GM21717 (cell line): ENCODE results near the gene ADM.
"Not testable (repeated sequence)": the region's sequence is repeated elsewhere in the genome, so short reads cannot be mapped to it uniquely, and the experiment has no call there.

Source experiments
- ATAC-seq: cut with Tn5 transposase; IDR thresholded peaks from one replicate; pipeline ENCODE4 v1.9.1; 2021; ENCODE audit warnings: mild to moderate bottlenecking, moderate library complexity; ENCODE audit not compliant: unreplicated experiment

ADM gene, protein sequence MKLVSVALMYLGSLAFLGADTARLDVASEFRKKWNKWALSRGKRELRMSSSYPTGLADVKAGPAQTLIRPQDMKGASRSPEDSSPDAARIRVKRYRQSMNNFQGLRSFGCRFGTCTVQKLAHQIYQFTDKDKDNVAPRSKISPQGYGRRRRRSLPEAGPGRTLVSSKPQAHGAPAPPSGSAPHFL

DNA sequence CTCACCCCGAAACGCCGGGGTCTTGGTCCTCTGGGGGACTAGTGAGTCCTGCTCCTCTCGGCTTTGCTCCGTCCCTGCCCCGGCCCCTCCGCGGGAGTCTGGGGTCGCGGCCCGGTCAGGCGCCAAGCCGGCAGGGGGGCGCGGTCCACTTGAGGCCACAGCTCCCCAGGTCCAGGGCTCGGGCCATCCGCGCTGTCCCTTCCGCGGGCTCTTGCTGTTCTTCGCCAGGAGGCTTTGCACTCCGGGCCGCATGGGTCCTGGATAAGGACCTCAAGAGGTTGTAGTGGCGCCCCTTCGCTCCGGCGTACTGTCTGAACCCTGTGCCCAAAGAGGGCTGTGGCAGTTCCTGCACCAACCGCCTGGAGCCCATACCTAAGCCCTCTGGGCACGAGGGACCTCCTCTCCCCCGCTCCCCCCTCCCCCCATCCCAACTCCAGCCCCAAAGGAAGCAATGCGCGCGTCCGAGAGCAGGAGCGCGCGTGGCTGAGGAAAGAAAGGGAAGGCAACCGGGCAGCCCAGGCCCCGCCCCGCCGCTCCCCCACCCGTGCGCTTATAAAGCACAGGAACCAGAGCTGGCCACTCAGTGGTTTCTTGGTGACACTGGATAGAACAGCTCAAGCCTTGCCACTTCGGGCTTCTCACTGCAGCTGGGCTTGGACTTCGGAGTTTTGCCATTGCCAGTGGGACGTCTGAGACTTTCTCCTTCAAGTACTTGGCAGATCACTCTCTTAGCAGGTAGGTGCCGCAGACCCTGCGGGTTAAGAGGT, at the start of gene ADM:
Gene ADM, plus strand, starts transcription at position 579 of the 767 bp plus-strand sequence. CDS start 628 bp downstream, outside the sequence.
- no peak for ATAC-seq

DNA sequence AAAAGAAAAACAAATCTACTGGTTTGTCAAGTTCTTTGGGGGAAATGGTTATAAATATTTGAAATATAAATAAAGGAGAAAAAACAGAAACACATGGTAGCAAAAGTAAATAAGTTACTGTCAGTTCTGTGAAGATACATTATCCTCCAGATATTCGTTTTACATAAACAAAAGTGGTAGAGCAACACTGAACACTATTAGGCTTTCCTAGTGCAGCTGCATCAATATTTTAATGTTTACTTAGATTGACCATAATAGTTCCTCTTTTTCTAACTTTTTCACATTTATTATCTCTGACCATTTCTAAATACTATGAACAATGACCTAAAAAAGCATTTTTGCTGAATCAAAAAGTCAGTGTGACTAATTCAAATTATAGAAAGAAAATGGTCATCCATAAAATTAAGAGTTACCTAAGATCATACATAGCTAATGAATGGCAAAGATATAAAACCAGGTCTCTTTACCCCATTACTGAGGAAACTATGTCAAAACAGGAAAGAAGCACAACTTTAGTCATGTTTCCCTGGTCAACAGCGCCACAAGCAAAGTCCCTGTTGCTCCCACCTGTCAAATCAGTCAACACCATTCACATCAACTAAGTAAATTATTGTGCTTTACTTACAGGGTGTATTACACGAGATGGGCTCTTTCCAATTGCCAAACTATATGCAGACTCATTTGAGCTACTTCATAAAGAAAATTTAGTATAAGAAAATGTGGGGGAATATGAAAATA, 49.3 kb upstream of the ADM start:
- no peak for ATAC-seq

DNA sequence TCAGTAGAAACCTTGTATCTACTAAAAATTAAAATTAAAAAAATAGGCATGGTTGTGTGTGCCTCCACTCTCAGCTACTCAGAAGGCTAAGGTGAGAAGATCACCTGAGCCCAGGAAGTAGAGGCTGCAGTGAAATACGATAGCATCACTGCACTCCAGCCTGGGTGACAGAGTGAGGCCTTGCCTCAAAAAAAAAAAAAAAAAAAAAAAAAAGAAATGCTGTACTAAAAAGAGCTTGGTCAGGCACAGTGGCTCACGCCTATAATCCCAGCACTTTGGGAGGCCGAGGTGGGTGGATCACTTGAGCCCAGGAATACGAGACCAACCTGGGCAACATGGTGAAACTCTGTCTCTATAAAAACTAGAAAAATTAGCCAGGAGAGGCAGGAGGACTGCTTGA, 47.4 kb upstream of the ADM start:
- no peak for ATAC-seq

DNA sequence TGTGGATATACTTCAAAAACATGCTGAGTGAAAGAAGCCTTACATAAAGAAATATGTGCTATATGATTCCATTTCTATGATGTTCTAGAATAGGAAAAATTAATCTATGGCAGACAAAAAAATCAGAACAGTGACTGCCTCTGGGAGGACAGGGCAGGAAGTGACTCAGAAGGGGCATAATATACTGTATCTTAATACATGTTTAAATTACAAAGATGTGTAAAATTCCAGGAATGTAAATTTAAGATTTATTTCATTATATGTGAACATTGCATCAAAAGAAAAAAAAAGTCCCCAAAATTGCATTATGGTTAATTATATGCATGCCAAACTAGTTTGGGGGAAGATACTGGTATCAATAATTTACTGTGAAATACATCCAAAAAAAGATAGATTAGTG, 43.1 kb upstream of the ADM start:
- no peak for ATAC-seq

DNA sequence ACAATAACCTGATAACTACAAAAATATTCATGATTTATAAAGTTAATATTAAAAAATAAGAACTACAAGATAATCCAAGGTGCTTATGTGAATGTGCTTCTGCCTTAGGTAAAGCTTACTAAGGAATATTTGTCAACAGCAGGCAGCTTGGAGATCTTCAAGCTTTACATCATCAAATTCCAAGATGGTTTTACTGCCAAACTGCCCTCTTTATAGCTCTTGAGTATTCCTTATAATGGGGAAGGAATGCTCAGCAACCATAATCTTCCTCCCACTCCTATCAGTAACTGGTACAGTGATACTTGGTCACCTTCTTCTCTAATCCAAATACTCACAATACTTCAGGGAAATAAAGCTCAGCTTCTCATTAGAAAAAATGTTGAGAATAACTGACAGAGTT, 40.9 kb upstream of the ADM start:
- ATAC-seq: no peak

DNA sequence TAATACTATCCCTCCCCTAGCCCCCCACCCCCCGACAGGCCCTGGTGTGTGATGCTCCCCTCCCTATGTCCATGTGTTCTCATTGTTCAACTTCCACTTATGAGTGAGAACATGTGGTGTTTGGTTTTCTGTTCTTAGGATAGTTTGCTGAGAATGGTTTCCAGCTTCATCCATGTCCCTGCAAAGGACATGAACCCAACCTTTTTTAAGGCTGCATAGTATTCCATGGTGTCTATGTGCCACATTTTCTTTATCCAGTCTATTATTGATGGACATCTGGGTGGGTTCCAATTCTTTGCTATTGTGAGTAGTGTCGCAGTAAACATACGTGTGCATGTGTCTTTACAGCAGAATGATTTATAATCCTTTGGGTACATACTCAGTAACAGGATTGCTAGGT, 40.2 kb upstream of the ADM start:
- ATAC-seq: not testable (repeated sequence)

DNA sequence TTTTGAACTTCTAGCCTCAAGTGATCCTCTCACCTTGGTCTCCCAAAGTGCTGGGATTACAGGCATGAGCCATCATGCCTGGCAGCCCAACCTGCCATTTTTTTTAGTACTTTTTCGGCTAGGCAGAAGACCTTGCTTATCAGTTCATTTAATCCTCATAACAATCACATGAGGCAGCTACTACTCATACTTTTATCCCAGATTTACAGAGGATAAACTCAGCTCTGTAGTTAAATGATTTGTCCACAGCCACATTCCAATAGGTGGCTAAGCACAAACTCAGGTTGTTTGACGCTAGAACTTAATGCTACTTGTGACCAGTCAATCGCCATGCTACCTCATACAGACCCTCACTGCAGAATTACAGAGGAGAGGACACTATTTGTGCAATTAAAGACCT, 38.9 kb upstream of the ADM start:
- ATAC-seq: no peak

DNA sequence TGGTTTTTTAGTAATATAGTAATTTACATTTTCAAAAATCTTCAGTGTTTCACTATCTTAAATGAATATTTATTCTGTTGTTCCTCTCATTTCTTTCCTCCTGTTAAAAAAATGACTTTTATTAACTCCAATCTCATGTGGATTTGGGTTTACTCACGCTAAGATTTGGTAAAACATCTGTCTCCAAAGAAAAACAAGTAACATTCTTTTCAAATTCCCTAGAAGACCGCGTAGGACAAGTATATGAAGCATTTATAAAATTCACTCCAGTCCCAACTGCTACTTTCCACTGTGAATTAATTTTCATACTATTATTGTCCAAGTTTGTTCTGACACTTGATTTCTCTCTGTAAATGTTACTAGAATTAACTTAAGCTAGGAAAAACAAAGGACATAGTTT, 37.1 kb upstream of the ADM start:
- ATAC-seq: no peak

DNA sequence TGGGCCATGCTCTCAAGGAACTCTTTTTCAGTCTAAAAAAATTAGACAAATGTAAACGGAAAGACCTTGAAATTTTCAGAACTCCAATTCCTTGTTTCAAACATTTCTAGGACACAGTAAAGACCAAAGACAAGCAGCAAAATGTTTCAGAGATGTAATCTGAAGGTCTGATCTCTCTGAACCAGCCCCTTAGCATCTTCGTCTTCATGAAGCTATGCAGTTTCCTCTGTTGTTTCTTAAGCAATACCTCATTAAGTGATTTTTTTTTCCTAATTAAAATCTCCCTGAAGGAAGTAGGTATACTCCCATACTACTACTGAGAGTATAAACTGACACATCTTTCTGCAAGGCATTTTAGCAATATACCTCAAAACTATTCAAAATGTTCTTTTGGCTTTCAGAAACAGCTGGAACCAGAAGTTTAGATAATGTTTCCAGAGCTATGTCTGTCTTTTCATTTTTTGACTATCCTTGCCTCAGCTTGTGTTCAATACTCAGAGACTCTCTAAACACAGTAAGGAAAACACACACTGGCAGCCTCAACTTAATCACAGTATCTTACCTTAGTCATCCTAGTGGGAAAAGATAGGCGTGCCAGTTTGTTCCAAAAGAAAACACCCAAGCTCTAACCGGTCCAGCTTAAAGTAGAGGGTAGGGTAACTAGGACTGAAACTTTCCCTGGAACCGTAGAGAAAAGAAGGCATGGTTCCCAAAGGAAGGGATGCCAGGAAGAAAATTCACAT, 36.0 kb upstream of the ADM start:
- ATAC-seq: no peak

DNA sequence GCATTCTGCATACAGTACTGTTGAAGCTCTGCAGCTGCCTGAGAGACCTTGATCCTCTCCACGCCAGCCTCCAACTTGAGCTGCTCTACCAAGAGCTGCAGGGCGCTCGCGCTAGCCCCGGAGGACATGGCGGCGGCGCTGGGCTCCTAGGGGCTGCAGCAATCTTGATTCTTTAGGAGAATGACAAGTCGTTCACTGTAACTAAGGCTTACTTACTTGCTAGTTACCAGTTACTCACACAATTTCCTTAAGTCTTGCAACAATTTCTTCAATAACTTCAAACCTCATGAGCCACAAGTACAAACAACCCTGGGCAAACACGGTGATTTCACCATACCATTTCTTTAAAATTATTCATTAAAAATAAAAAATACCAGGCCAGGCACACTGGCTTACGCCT, 32.7 kb upstream of the ADM start:
- ATAC-seq: no peak

DNA sequence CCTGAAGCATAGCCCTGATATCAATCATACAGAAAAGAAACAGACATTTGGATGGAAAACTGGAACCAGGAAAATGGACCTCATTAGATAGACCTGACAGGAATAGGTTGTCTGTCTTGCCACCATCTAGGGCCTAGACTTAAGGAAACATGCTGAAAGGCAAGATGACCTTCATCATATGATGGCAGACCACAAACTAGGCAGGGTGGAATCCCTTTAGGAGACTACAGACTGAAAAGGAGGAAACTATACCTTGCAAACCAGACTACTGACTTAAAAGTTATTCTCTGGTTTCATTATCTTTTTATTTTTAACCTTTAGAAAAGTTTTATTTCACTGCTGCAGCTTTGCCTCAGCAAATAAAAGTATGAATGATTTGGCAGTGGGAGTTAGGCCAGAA, 31.1 kb upstream of the ADM start:
- ATAC-seq: no peak

DNA sequence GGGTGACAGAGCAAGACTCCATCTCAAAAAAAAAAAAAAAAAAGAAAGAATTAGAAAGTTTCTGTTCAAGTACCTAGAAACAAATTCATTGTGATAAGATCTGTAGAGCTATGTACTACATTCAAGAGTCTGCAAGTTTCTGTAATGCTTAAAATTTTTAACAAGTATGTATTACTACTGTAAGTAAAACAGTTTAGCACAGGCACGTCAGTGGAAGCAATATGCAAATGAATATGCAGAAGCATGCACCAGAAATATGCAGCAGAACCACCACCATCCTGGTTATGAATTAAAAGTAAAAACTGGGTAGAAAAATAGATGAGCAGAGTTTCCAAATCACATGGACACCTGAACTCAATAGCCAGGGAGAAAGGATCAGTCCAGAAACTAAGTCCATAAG, 30.1 kb upstream of the ADM start:
- no peak for ATAC-seq

DNA sequence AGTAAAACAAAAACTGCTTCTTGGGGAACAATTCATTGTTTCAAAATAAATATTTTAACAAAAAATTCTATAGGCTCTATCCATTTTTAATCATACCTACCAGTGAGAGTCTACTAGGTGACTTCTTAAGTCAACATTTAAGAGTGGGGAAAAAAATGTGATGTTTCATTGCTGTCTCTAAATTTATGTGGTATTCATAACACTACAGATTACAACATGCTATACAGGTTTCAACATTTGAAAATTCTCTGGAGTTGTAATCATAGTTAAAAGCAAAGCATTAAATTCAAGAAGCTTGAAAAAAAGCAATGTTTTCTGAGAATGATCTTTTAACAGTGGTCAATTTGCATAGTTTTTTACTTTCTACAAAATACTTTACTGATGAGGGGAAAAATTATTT, 29.2 kb upstream of the ADM start:
- ATAC-seq: no peak

DNA sequence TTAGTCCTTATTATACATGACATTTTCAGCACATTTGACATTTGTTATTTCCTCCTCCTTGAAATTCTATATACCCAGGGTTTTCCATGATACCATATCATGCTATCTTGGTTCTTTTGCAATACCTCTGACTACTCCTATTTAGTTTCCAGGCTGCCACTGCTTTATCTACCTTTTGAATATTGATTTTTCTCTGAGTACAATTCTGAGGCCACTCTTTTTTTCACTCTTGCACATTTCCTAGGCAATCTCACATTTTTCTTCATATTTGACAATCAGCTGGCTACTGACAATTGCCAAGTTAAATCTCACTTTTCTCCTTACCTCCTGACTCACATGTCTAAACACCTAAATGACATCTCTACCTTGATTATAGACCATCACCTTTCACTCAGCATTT, 22.8 kb upstream of the ADM start:
- ATAC-seq: no peak

DNA sequence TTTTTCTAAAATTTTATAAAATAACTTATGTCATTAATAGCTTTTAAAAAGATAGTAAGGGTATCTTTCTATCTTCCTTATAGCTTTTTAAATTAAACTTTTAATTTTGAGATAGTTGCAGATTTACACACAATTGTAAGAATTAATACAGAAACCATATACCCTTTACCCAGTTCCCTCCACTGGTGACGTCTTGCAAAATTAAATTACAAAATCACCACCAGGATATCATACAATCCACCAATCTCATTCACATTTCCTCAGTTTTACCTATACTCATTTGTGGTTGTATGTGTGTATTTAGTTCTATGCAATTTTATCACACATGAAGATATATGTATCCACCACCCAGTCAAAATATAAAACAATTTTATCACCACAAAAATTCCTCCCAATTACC, 20.9 kb upstream of the ADM start:
- ATAC-seq: no peak

DNA sequence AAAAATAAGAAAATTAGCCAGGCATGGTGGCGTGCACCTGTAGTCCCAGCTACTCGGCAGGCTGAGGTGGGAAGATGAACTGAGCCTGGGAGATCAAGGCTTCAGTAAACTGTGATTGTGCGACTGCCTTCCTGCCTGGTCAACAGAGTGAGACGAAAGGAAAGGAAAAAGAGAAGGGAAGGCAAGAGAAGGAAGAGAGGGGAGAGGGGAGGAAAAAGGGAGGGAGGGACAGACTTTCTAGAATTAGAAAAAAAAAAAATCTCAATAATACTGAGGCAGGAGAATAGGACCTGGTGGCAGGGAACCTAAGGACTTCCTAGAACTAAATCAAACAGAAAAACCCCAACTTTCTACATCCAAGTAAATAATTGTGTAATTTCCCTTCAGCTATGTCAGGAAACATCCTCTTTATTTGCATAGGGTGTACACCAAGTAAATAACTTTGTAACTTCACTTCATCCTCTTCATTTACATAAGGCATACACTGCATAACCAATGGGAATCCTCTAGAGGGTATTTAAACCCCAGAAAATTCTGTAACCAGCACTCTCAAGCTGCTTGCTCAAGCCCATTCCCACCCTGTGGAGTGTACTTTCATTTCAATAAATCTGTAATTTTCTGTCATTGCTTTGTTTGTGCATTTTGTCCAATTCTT, 19.6 kb upstream of the ADM start:
- no peak for ATAC-seq

DNA sequence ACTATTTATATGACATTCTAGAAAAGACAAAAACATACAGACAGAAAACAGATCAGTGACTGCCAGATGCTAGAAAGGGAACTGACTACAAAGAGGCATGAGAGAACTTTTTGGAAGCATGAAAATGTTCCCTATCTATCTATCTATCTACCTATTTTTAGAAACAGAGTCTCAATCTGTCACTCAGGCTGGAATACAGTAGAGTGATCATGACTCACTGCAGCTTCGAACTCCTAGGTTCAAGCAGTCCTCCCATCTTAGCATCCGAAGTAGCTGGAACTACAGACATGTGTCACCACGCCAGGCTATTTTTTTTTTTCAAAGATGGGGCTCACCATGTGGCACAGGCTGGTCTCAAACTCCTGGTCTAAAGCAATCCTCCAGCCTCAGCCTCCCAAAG, 17.7 kb upstream of the ADM start:
- ATAC-seq: no peak

DNA sequence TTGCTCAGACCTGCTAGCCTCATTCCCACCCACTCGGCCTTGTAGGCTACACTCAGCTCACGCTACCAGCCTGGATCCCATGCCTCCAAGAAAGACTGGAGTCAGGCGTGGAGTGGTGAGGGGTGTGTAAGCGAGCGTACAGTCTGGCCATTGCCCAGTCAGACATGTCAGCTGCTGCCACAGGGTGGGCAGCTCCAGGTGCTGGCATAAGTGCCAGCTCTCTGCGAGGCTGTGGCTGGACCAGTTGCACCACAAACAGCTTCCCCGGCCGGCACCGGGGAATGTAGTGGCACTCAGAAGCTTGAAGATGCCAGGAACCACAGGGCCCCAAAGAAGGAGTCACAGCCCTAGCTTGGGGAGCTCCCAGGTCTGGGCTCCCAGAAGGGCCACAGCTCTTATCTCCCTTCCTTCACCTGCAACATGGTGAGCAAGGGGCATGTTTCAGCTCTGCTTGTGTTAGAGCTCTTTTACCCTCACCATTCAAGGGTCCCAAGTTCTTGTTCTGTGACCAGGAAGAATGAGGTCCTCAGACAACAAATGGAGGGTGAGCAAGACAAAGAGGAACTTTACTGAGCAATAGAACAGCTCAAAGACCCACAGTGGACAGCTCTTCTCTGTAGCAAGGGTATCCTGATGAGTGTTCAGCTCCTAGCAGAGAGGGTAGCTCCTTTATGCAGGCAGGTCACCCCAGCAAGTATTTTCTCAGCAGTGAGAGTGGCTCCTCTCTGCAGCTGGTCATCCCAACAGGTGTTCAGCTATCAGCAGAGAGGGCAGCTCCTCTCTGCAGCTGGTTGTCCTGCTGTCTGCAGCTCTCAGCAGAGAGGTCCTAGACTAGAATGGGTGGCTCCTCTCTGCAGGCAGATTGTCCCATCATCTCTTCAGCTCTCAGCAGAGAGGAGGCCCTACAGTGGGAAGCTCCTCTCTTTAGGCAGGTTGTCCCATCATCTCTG, 16.8 kb upstream of the ADM start:
- ATAC-seq: no peak

DNA sequence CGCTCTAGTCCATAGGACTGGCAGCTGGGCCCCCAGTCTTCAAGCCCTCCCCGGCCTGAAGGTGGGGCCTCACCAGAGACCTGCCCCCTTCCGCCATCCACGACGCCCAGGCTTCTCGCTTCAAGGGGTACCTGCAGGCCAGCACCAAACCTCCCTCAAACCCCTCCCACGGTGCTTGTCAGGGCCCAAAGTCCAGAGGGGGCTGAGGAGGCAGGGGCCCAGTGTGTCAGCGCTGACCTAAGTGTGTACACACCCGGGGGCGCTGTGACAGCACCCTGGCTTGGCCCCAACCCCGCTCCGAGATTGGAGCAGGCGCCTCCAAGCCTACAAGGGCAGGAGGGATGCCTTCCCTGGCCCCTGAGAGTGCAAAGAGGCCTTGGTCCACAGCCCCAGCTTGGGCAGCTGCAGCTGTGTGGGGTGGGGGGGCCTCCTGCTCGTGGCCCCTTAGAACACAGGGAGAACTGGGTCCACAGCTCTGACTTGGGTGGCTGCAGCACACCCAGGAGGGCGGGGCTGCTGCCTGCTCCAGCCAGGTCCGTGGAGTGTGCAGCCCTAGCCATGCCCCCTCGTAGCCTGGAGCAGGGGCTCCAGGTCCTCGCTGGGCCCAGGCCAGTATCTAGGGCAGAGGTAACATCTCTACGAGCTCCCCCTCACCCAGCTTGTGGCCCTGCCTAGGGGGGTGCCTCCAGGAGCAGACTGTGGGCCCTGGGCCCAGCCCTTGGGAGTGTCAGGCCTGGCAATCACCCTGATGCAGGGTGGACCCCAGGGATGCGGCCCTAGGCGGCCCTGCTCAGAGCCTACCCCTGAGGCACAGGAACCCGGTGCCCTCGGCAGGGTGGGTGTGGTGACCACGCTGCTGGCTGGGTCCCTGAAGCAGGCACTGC, 15.8 kb upstream of the ADM start:
- ATAC-seq: no peak
